PFSK-1 (cell line): Measurements from ENCODE around the gene LITAF.

Experiments
- FOXP2 ChIP-seq: optimal IDR thresholded peaks from 2 replicates; pipeline ENCODE3; 2011; ENCODE audit warnings: borderline replicate concordance, control low read depth, inconsistent platforms; ENCODE audit not compliant: insufficient read depth; ENCODE audit errors: extremely low read length, extremely low read depth
- POLR2AphosphoS5 ChIP-seq: IDR thresholded peaks from 2 replicates; pipeline ENCODE4 v1.6.1; 2012; ENCODE audit warnings: low read depth, mild to moderate bottlenecking, control low read depth, low read length, moderate library complexity
- REST ChIP-seq, 2 experiments: IDR thresholded peaks; 2 replicates each; pipeline versions ENCODE4 v1.6.1 to v1.8.0; 2011 to 2012; ENCODE audit warnings: low read depth in 2 of 2, low read length in 2 of 2, control low read depth in 1 of 2, inconsistent platforms in 1 of 2, mild to moderate bottlenecking in 1 of 2, moderate library complexity in 1 of 2; ENCODE audit not compliant: insufficient read depth in 1 of 2
- SIN3A ChIP-seq: IDR thresholded peaks from 2 replicates; pipeline ENCODE4 v1.6.1; 2012; ENCODE audit warnings: mild to moderate bottlenecking, low read length, moderate library complexity, borderline replicate concordance; ENCODE audit not compliant: insufficient read depth
- TAF1 ChIP-seq: IDR thresholded peaks from 2 replicates; pipeline ENCODE4 v1.6.1; 2012; ENCODE audit warnings: low read length, control low read depth, borderline replicate concordance; ENCODE audit not compliant: insufficient read depth

Gene LITAF

GRCh38 chr16:11500700-11501346 lies 85.9 kb downstream of the LITAF start:
- no peak for TF ChIP-seq FOXP2
- TF ChIP-seq SIN3A: no peak
- TF ChIP-seq REST (IDR thresholded peaks at IDR 0.05; ENCODE audit: insufficient read depth in 1 of 2, low read depth in 2 of 2, low read length in 2 of 2): no peak
- no peak for TF ChIP-seq POLR2AphosphoS5
- TF ChIP-seq TAF1: no peak

GRCh38 chr16:11499295-11500089 lies 87.2 kb downstream of the LITAF start:
- TF ChIP-seq TAF1: no peak
- no peak for TF ChIP-seq FOXP2
- TF ChIP-seq SIN3A: no peak
- TF ChIP-seq POLR2AphosphoS5: no peak

- no peak for TF ChIP-seq FOXP2
These were observed 88.0 kb downstream of the LITAF start for GRCh38 chr16:11498683-11499082.

GRCh38 chr16:11497851-11498289 lies 88.8 kb downstream of the LITAF start:
- TF ChIP-seq POLR2AphosphoS5: no peak
